ENCODE data around the gene HTR6. TPM values are rescaled to one million over a fixed set of nuclear protein-coding genes. Genes with fewer than 3 reads are reported as not detected.

The HTR6 gene
- not detected for total RNA-seq

GRCh38 chr1:19664453-19665185 lies at the start of gene HTR6:
Gene HTR6, plus strand, starts transcription at chr1:19664875. Its CDS starts 879 bp downstream, at chr1:19665754.
- peaks cover 9 to 16% of the 10 kb centered on the region in 2 donors for H3K27me3 ChIP-seq
- TF ChIP-seq POLR2A (IDR thresholded peaks at IDR 0.05) (no peak), CTCF (IDR thresholded peaks at IDR 0.05) (no peak)
- H3K36me3 ChIP-seq, result no peaks in the 10 kb centered on the region
- H3K4me3 ChIP-seq, result no peak within 1 kb of the TSS
- intact Hi-C loops (cut with DNase I; ENCODE audit: low total_unique reads), result no loop called here
- H3K9me3 ChIP-seq, result no peaks in the 10 kb centered on the region
- H3K27ac ChIP-seq, result no peak within 1 kb of the TSS
- no peak for DNase-seq
- H3K4me1 ChIP-seq, result peaks cover 0 to 13% of the 10 kb centered on the region in 2 donors

- H3K9me3 ChIP-seq, result no peaks in the 10 kb centered on the region
- H3K4me3 ChIP-seq, result no peak overlapping the region
- H3K27ac ChIP-seq, result no peak overlapping the region
- H3K36me3 ChIP-seq, result no peaks in the 10 kb centered on the region
- DNase-seq, result no peak
- no peaks in the 10 kb centered on the region for H3K27me3 ChIP-seq
- peaks cover 0 to 3% of the 10 kb centered on the region in 2 donors for H3K4me1 ChIP-seq
- intact Hi-C loops (cut with DNase I; ENCODE audit: low total_unique reads), result no loop called here
- TF ChIP-seq CTCF (IDR thresholded peaks at IDR 0.05) (no peak), POLR2A (IDR thresholded peaks at IDR 0.05) (no peak)
These were observed 49.2 kb upstream of the HTR6 start for GRCh38 chr1:19615438-19615837.

- no peak for DNase-seq
- intact Hi-C loops (cut with DNase I; ENCODE audit: low total_unique reads), result no loop called here
- no peak overlapping the region for H3K4me3 ChIP-seq
- no peak overlapping the region for H3K27ac ChIP-seq
- H3K36me3 ChIP-seq, result no peaks in the 10 kb centered on the region
- no peaks in the 10 kb centered on the region for H3K27me3 ChIP-seq
- H3K9me3 ChIP-seq, result no peaks in the 10 kb centered on the region
- TF ChIP-seq CTCF (IDR thresholded peaks at IDR 0.05) (no peak), POLR2A (IDR thresholded peaks at IDR 0.05) (no peak)
- H3K4me1 ChIP-seq, result peaks cover 0 to 3% of the 10 kb centered on the region in 2 donors
These were observed 48.2 kb upstream of the HTR6 start for GRCh38 chr1:19616489-19616888.

- no peaks in the 10 kb centered on the region for H3K36me3 ChIP-seq
- no peak overlapping the region for H3K27ac ChIP-seq
- intact Hi-C loops (cut with DNase I; ENCODE audit: low total_unique reads), result no loop called here
- no peak for TF ChIP-seq CTCF (IDR thresholded peaks at IDR 0.05)
- no peaks in the 10 kb centered on the region for H3K9me3 ChIP-seq
- no peak for DNase-seq
- H3K27me3 ChIP-seq, result no peaks in the 10 kb centered on the region
- no peak overlapping the region for H3K4me3 ChIP-seq
- H3K4me1 ChIP-seq, result peaks cover 0 to 3% of the 10 kb centered on the region in 2 donors
These were observed 47.3 kb upstream of the HTR6 start for GRCh38 chr1:19617376-19617775.

GRCh38 chr1:19618428-19618827 lies 46.2 kb upstream of the HTR6 start:
- TF ChIP-seq POLR2A (IDR thresholded peaks at IDR 0.05) (no peak), CTCF (IDR thresholded peaks at IDR 0.05) (no peak)
- H3K9me3 ChIP-seq, result no peaks in the 10 kb centered on the region
- H3K4me3 ChIP-seq, result no peak overlapping the region
- no peaks in the 10 kb centered on the region for H3K36me3 ChIP-seq
- DNase-seq, result no peak
- H3K4me1 ChIP-seq, result peaks cover 0 to 3% of the 10 kb centered on the region in 2 donors
- no peak overlapping the region for H3K27ac ChIP-seq
- intact Hi-C loops (cut with DNase I; ENCODE audit: low total_unique reads), result no loop called here
- no peaks in the 10 kb centered on the region for H3K27me3 ChIP-seq

All from uterus (tissue), 4 donors.